Stimulated activated CD4-positive, alpha-beta T cell treated with anti-CD3 and anti-CD28 coated beads, Interleukin-1b, Interleukin-23, amount 100 ng/mL, for 1 hour (primary cell): ENCODE results near the gene RUNX3.

Source experiments
- DNase-seq, 2 donors: peaks; one replicate each; pipeline ENCODE4 v3.0.0-alpha.2; 2020; ENCODE audit warnings: low read depth in 2 of 2

The RUNX3 gene

DNA sequence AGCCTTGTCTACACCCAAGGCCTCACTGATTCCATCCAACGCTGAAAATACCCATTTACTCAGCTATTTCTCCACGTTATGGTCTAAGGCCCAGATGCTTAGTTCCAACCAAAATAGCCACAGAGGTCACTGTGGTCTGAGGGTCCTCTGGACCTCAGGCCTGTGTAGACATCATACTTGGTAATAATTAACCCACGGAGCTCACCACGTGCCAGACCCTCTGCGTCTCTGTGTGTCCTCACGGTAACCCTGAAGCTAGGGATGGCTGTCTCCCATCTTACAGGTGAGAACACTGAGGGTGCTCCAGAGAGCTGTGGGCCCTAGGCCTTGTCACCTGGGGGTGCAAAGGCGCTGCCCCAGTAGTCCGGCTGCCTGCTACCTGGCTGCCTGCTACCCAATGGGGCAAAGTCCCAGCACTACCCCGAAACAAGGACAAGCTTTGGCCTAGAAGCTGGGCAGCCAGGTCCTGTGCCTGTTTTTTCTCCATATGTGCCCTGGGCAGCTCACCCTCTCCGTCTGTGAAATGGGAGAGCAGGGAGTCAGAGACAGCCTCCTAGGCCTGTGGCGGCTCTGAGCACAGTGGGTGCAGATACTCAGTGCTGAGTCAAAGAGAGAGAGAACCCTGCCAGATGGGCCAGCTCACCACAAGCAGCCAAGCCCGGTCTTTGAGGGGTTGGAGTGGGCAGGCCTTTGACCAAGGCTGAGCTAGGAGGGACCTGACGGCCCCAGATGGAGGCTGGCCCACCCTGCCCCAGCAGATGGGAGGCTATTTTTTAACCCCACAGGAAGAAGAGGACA lies 17.0 kb upstream of the RUNX3 start:
- no peak for DNase-seq

- DNase-seq, result no peak
These were observed 15.6 kb upstream of the RUNX3 start for GRCh38 chr1:24945354-24946326.

- DNase-seq, result no peak
These were observed 14.2 kb upstream of the RUNX3 start for GRCh38 chr1:24944318-24944717.

GRCh38 chr1:24942789-24943188 lies 12.7 kb upstream of the RUNX3 start:
- DNase-seq, result no peak

DNA sequence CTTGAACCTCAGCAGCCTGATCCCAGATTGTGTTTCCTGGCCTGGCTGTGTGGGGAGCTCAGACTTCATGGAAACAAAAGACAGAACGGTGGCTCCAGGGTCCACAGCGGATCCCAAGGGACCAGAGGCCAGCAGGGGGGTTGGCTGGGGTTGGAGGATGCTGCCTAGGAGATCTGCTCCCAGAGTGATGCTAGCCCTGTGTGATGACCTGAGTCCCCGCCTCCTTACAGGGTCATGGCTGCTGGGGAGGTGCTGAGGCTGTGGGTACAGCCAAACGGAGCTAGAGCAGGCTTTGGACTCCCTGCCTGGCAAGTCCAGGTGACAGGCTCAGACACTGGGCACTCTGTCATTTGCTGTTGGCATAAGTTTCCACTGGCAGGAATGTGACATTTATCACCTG lies 11.5 kb upstream of the RUNX3 start:
- no peak for DNase-seq

GRCh38 chr1:24940231-24940630 lies 10.2 kb upstream of the RUNX3 start:
- DNase-seq, result no peak

- DNase-seq, result no peak
These were observed 9.7 kb upstream of the RUNX3 start for GRCh38 chr1:24939675-24940193.

DNA sequence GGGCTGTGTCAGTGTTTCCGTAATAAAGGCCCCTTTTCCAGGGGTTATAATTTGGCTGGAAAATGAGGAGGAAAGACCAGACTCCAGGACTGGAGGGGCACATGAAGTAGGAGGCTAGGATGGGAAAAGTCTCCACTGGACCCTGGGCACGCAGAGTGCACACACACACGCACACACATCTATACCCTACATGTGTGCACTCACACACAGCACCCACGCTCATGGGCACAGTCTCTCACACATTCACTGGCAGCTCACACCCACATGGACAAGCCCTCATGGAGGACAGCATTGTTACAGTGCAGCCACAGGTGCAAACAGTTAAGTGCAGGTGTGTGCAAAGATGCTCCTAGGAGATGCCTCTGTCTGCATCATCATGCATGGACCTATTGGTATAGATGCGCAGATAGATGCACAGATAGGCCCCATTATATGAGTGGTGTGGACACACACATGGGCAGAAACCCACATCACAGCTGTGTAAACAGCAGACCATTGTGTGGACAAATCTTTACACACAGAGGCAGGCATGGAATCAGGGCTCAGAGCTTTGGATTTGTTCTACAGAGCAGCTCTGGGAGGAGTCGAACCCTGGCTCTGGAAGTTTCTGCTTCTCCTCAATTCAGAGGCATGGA lies 9.1 kb upstream of the RUNX3 start:
- no peak for DNase-seq

DNA sequence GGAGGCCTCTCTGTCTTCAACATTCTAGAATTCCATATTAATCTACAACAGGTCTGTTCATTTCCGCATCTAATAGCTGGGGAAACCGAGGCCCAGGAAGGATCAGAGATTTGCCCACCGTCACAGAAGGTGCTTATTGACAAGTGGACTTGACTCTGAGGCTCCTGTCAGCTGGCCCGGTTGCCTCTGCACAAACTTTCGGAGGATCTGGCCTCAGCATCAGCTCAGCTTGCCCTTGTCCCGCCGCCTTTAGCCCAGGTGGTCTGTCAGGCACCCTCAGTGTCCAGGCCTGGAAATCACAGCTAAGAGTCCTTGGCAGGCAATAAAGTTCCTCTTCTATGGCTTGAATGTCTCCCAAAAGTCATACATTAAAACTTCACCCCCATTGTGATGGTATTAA lies 8.2 kb upstream of the RUNX3 start:
- DNase-seq, result no peak

- DNase-seq, result no peak
These were observed 6.6 kb upstream of the RUNX3 start for GRCh38 chr1:24936684-24937083.

- no peak for DNase-seq
These were observed 5.8 kb upstream of the RUNX3 start for GRCh38 chr1:24935615-24936484.

DNA sequence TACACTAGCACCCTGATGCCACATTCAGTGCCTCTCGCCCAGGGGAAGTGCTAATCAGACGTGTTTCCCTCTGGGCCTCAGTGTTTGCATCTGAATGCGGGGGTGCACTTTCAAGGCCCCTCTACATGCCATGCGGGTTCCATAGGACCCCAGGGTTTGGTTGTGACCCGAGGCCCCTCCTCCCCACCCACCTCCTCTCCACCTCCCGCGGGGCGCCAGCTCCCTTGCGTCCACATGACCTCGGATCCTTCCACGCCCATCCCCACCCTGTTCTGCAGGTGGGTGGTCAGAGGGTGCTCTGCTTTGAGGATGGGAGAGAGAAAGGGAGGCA lies 5.1 kb upstream of the RUNX3 start:
- no peak for DNase-seq

DNA sequence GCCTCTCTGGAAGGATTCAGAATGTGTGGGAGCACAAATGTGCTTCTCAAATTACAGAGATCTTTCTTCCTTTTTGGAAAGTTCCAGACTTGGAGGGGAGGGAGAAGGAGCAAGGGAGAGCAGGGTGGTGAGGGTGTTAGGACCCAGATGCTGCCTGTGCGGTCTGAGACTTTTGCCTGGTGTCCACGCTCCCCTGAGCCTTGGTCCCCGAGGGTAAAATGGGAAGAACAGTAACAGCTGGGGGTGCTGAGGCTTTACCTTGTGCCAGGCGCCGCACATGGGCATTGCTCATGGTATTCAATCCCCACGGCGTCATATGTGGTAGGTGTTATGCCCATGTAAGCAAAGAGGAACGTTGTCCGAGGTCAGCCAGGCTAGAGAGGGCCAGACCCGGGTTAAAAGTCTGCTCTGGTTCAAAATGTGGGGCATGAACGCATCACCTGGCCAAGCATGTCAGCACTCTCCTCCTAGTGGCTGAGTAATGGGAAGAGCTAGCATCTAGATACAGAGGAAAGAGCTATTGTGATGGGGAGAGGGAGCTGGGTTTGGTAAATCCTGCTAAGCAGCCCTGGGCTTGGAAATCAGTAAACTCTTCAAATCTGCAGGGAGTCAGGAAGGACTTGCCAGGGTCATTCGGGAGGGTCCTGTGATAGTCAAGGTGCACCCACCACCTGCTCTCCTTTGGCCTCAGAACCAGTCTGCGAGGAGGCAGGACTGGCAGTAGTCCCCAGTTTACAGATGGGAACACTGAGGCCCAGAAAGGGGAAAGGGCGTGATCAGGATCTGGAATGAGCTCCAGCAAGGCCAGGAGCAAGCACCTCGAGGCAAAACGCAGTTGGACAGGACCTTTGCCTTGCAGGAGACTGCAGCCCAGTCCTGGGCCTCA lies 4.5 kb upstream of the RUNX3 start:
- no peak for DNase-seq

GRCh38 chr1:24933468-24933867 lies 3.4 kb upstream of the RUNX3 start:
- no peak for DNase-seq

GRCh38 chr1:24932725-24933294 lies 2.7 kb upstream of the RUNX3 start:
- DNase-seq, result no peak

GRCh38 chr1:24932284-24932683 lies 2.2 kb upstream of the RUNX3 start:
- peak in 1 of 2 donors; percentile 56 for DNase-seq

GRCh38 chr1:24931468-24932231 lies 1.6 kb upstream of the RUNX3 start:
- no peak for DNase-seq

DNA sequence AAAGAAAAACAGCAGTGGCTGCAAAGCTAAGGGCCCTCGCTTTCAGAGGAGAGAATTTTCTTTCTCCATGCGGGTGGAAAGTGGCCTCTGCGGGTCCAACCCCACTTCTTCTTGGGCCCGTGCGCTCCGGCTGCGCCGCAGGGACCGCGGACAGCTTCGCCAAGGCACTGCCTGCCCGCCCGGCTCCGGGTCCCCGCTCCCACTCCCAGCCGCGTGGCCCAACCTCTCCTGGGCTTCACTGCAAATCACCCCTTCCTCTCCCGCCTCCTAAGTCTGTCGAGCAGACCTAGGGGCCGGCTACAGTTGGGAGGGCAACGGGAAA lies 1.0 kb upstream of the RUNX3 start:
- DNase-seq, result no peak
